H1 (cell line): ENCODE measurements around the gene KRT32. TPM values are rescaled to one million over a fixed set of nuclear protein-coding genes. Genes with fewer than 3 reads are reported as not detected.

Experiments used
- CTCF ChIA-PET: fragments of 300-600 bp; sonication (Branson Sonifier 250); formaldehyde crosslinking; loops from one replicate; lab custom pipeline; 2021; ENCODE audit not compliant: partially characterized antibody; lab: Charles Lee
- POLR2A ChIA-PET: fragments of 300-600 bp; sonication (Branson Sonifier 250); formaldehyde crosslinking; loops from one replicate; lab custom pipeline; 2021; ENCODE audit warnings: inconsistent platforms; ENCODE audit not compliant: partially characterized antibody; lab: Charles Lee
- DNase-seq, 2 experiments: peaks; one replicate each; pipeline versions ENCODE4 v3.0.0 to v3.0.0-alpha.2; 2010 to 2022; ENCODE audit warnings: low spot score in 2 of 2, low read depth in 1 of 2, mixed read lengths in 1 of 2
- FAIRE-seq: peaks from 2 replicates; lab custom pipeline; 2011; peaks lifted over from hg19 to GRCh38; lab: Jason Lieb, UNC
- H2AFZ ChIP-seq: 2 replicates; pipeline ENCODE4 v1.8.1; 2012; ENCODE audit warnings: low read length, inconsistent platforms
- H2AK5ac ChIP-seq: 2 replicates; pipeline ENCODE4 v1.6.1; 2013; ENCODE audit warnings: low read depth, low read length
- H2BK120ac ChIP-seq: replicated peaks from 2 replicates; pipeline ENCODE3; 2013; ENCODE audit warnings: low read depth, low read length, inconsistent platforms
- H2BK12ac ChIP-seq: 2 replicates; pipeline ENCODE4 v1.6.1; 2013; ENCODE audit warnings: low read depth, low read length
- H2BK15ac ChIP-seq: 2 replicates; pipeline ENCODE4 v1.6.1; 2013; ENCODE audit warnings: low read length
- H2BK20ac ChIP-seq: 2 replicates; pipeline ENCODE4 v1.6.1; 2013; ENCODE audit warnings: low read length
- H2BK5ac ChIP-seq: 2 replicates; pipeline ENCODE4 v1.6.1; 2013; ENCODE audit warnings: low read depth, low read length
- H3K14ac ChIP-seq: 2 replicates; pipeline ENCODE4 v1.6.1; 2013; ENCODE audit warnings: inconsistent platforms; ENCODE audit not compliant: insufficient read length
- H3K18ac ChIP-seq: 2 replicates; pipeline ENCODE4 v1.6.1; 2013; ENCODE audit warnings: low read length; ENCODE audit errors: extremely low read depth
- H3K23ac ChIP-seq: 2 replicates; pipeline ENCODE4 v1.6.1; 2013; ENCODE audit warnings: inconsistent platforms; ENCODE audit not compliant: insufficient read length
- H3K23me2 ChIP-seq: 2 replicates; pipeline ENCODE4 v1.6.1; 2013; ENCODE audit warnings: low read depth, low read length
- H3K27ac ChIP-seq: 2 replicates; pipeline ENCODE4 v1.6.1; 2011; ENCODE audit warnings: low read depth, low read length, inconsistent platforms
- H3K27me3 ChIP-seq, 4 experiments: replicated peaks in 1 of 4; 1 replicate in 1 of 4; 2 replicates in 3 of 4; pipeline versions ENCODE4 v1.6.1 to v1.8.1; 2011 to 2013; ENCODE audit warnings: low read length in 3 of 4, mild to moderate bottlenecking in 3 of 4, inconsistent platforms in 2 of 4, mixed read lengths in 2 of 4, moderate library complexity in 1 of 4; ENCODE audit not compliant: control insufficient read depth in 3 of 4, insufficient read depth in 3 of 4; ENCODE audit errors: extremely low read depth in 1 of 4
- H3K36me3 ChIP-seq, 4 experiments: 2 replicates each; pipeline versions ENCODE4 v1.6.1 to v1.8.1; 2011 to 2013; ENCODE audit warnings: mild to moderate bottlenecking in 4 of 4, low read length in 3 of 4, moderate library complexity in 2 of 4, control low read depth in 1 of 4, inconsistent platforms in 1 of 4; ENCODE audit not compliant: insufficient read depth in 4 of 4, control insufficient read depth in 2 of 4
- H3K4ac ChIP-seq: replicated peaks from 2 replicates; pipeline ENCODE3; 2013; ENCODE audit warnings: low read length, low read depth, mixed read lengths, inconsistent platforms; ENCODE audit not compliant: insufficient read length
- H3K4me1 ChIP-seq, 4 experiments: replicated peaks in 1 of 4; 1 replicate in 1 of 4; 2 replicates in 3 of 4; pipeline versions ENCODE4 v1.6.1 to v1.8.1; 2011 to 2013; ENCODE audit warnings: low read length in 3 of 4, inconsistent platforms in 2 of 4, mixed read lengths in 1 of 4; ENCODE audit not compliant: insufficient read depth in 4 of 4, control insufficient read depth in 3 of 4
- H3K4me2 ChIP-seq, 2 experiments: 2 replicates each; pipeline versions ENCODE4 v1.6.1 to v1.8.1; 2011 to 2013; ENCODE audit warnings: low read depth in 2 of 2, low read length in 2 of 2, control low read depth in 1 of 2, inconsistent platforms in 1 of 2, mild to moderate bottlenecking in 1 of 2; ENCODE audit not compliant: insufficient read depth in 1 of 2
- H3K4me3 ChIP-seq, 4 experiments: fragments of 200-600, 300-600 bp in 1 of 4; sonication (generic), shearing (Covaris generic), sonication (Bioruptor Twin) in 1 of 4; 2 replicates each; pipeline versions ENCODE4 v1.5.1 to v1.8.1; 2011 to 2016; ENCODE audit warnings: low read length in 4 of 4, low read depth in 3 of 4, control low read depth in 2 of 4, inconsistent platforms in 2 of 4, mild to moderate bottlenecking in 2 of 4, mixed read lengths in 1 of 4, moderate library complexity in 1 of 4; ENCODE audit not compliant: insufficient read depth in 2 of 4; ENCODE audit errors: extremely low read depth in 1 of 4
- H3K56ac ChIP-seq: replicated peaks from 2 replicates; pipeline ENCODE3; 2013; ENCODE audit warnings: low read depth, mild to moderate bottlenecking, mixed read lengths, low read length, inconsistent platforms; ENCODE audit not compliant: insufficient read length
- H3K79me1 ChIP-seq: 2 replicates; pipeline ENCODE4 v1.6.1; 2013; ENCODE audit warnings: low read depth, low read length, control low read depth
- H3K79me2 ChIP-seq, 2 experiments: 2 replicates each; pipeline versions ENCODE4 v1.6.1 to v1.8.1; 2012 to 2013; ENCODE audit warnings: low read length in 2 of 2, mild to moderate bottlenecking in 2 of 2, inconsistent platforms in 1 of 2; ENCODE audit not compliant: insufficient read depth in 2 of 2, control insufficient read depth in 1 of 2
- H3K9ac ChIP-seq, 4 experiments: replicated peaks in 1 of 4; 1 replicate in 1 of 4; 2 replicates in 3 of 4; pipeline versions ENCODE4 v1.6.1 to v1.8.1; 2011 to 2013; ENCODE audit warnings: low read depth in 3 of 4, low read length in 3 of 4, control low read depth in 2 of 4, mild to moderate bottlenecking in 2 of 4, moderate library complexity in 2 of 4, inconsistent platforms in 1 of 4; ENCODE audit errors: extremely low read depth in 1 of 4
- H3K9me3 ChIP-seq, 2 experiments: 2 replicates each; pipeline versions ENCODE4 v1.6.1 to v1.8.1; 2012 to 2013; ENCODE audit warnings: mild to moderate bottlenecking in 2 of 2, moderate library complexity in 2 of 2, control low read depth in 1 of 2, inconsistent platforms in 1 of 2, low read depth in 1 of 2, low read length in 1 of 2, mixed read lengths in 1 of 2; ENCODE audit not compliant: insufficient read depth in 2 of 2
- H4K20me1 ChIP-seq, 2 experiments: replicated peaks in 1 of 2; 2 replicates each; pipeline versions ENCODE3 to v1.8.1; 2011 to 2013; ENCODE audit warnings: inconsistent platforms in 2 of 2, low read length in 2 of 2, mild to moderate bottlenecking in 1 of 2; ENCODE audit not compliant: insufficient read depth in 2 of 2, control insufficient read depth in 1 of 2
- H4K5ac ChIP-seq: 2 replicates; pipeline ENCODE4 v1.6.1; 2013; ENCODE audit warnings: low read length, low read depth, mixed read lengths, inconsistent platforms; ENCODE audit not compliant: insufficient read length
- H4K8ac ChIP-seq: 2 replicates; pipeline ENCODE4 v1.8.0; 2013; ENCODE audit warnings: mild to moderate bottlenecking, moderate library complexity, low read length, inconsistent platforms; ENCODE audit not compliant: insufficient read depth; ENCODE audit errors: extremely low read depth
- H4K91ac ChIP-seq: replicated peaks from 2 replicates; pipeline ENCODE3; 2013; ENCODE audit warnings: low read length, mixed read lengths, inconsistent platforms; ENCODE audit not compliant: insufficient read length
- CBX8 ChIP-seq: fragments of 300-800, 300-1000 bp; sonication (generic); IDR thresholded peaks from 2 replicates; pipeline ENCODE4 v1.7.1; 2016; ENCODE audit warnings: low read depth, low read length, borderline replicate concordance
- MAX ChIP-seq: IDR thresholded peaks from 2 replicates; pipeline ENCODE4 v1.6.1; 2012; ENCODE audit warnings: inconsistent platforms
- PHF8 ChIP-seq: fragments of 200-600 bp; sonication (generic); conservative IDR thresholded peaks from 2 replicates; pipeline ENCODE4 v1.7.1; 2012; ENCODE audit warnings: low read depth, mild to moderate bottlenecking, inconsistent platforms, low read length, moderate library complexity
- RAD21 ChIP-seq, 2 experiments: IDR thresholded peaks in 1 of 2; conservative IDR thresholded peaks in 1 of 2; 2 replicates each; pipeline ENCODE4 v1.6.1; 2011; ENCODE audit warnings: low read depth in 2 of 2, low read length in 2 of 2, improper control_type of control experiment in 1 of 2, inconsistent platforms in 1 of 2, mild to moderate bottlenecking in 1 of 2, moderate library complexity in 1 of 2
- RBBP5 ChIP-seq: IDR thresholded peaks from 2 replicates; pipeline ENCODE4 v1.7.1; 2012; ENCODE audit warnings: low read depth, mild to moderate bottlenecking, inconsistent platforms, low read length, moderate library complexity, borderline replicate concordance
- WGBS, 2 experiments: shearing (Covaris generic) in 1 of 2; methylation state at CpG; one replicate each; pipeline versions ENCODE4 v1.1.6 to v1.1.7; 2013 to 2015; ENCODE audit warnings: low lambda C conversion rate in 2 of 2, mixed read lengths in 2 of 2, inconsistent platforms in 1 of 2, low coverage in 1 of 2, missing lambda C conversion rate in 1 of 2; ENCODE audit not compliant: insufficient replicate concordance in 2 of 2, insufficient coverage in 1 of 2, insufficient read length in 1 of 2; ENCODE audit errors: extremely low coverage in 1 of 2, missing lambda C conversion rate in 1 of 2; 5-methylcytosine and 5-hydroxymethylcytosine counted together
- polyA plus RNA-seq, 7 experiments: library from polyadenylated mRNA; depleted of rRNA in 3 of 7; stranded (reverse) in 5 of 7; unstranded in 2 of 7; fragments of >200 nt in 5 of 7; fragments of 200-250 nt in 2 of 7; gene quantifications; 1 replicate in 5 of 7; 2 replicates in 1 of 7; 4 replicates in 1 of 7; pipeline versions ENCODE4 v1.2.1 to v1.2.3, GENCODE V29; 2011 to 2013; ENCODE audit warnings: missing spikeins in 2 of 7, mixed read lengths in 2 of 7
- total RNA-seq: library from RNA; stranded (reverse); fragmentation: NEBNext Ultra II Directional; extraction: Animal tissue kit (Norgen Biotek cat#: 25700); gene quantifications from 2 replicates; pipeline ENCODE4 v1.2.1, GENCODE V29; 2021
- TF ChIP-seq, protein P1 (sequence below): IDR thresholded peaks from 2 replicates; pipeline ENCODE4 v1.6.1; 2012; ENCODE audit warnings: inconsistent platforms
- TF ChIP-seq, protein P2 (sequence below), 3 experiments: IDR thresholded peaks; 1 replicate in 2 of 3; 2 replicates in 1 of 3; pipeline versions ENCODE4 v1.5.1 to v1.6.1; 2011; ENCODE audit warnings: low read length in 3 of 3, mild to moderate bottlenecking in 3 of 3, inconsistent platforms in 2 of 3, low read depth in 1 of 3, moderate library complexity in 1 of 3; ENCODE audit not compliant: insufficient read depth in 1 of 3; ENCODE audit errors: control extremely low read depth in 1 of 3

The KRT32 gene
- total and polyA plus RNA-seq, 2 of the 8 experiments (the other 6 are each of a cell fraction or from before 2014, with no cell fraction given) = not detected

DNA sequence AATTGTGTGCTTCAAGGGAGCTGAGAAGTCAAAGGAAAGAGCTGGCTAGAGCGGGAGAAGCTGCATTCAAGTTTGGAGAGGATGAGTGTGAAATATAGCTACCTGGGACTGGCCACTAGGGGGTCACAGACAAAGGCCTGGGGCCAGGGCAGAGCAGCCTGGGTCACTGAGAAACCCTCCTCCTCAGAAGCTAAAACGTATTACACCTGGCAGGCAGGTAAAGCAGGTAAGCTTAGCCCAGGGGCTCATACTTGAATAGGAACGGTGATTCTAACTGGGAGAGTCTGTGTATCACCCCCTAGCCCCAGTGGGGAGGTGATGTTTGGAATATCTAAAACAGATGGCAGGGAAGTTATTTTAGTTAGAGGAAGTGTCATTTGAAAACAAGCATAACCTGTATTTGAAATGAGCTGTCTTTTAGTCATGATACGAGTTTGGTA, 49.6 kb downstream of the KRT32 start:
- H3K4me2 ChIP-seq = no peak overlapping the region
- no peak overlapping the region for H3K56ac ChIP-seq
- no peak overlapping the region for H3K9ac ChIP-seq
- POLR2A ChIA-PET = no interaction called here
- TF ChIP-seq, protein P1, sequence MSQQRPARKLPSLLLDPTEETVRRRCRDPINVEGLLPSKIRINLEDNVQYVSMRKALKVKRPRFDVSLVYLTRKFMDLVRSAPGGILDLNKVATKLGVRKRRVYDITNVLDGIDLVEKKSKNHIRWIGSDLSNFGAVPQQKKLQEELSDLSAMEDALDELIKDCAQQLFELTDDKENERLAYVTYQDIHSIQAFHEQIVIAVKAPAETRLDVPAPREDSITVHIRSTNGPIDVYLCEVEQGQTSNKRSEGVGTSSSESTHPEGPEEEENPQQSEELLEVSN = peak; percentile 58; the same call in 1 of the 2 replicates
- TF ChIP-seq PHF8 = no peak
- no peak for TF ChIP-seq CBX8
- TF ChIP-seq MAX = peak; percentile 23; the same call in 1 of the 2 replicates
- no peak for TF ChIP-seq RBBP5
- peak; percentile 59 to 68 for TF ChIP-seq RAD21 (IDR thresholded peaks at IDR 0.05 in 1 of 2, conservative IDR thresholded peaks at IDR 0.05 in 1 of 2; ENCODE audit: low read depth in 2 of 2, low read length in 2 of 2)
- TF ChIP-seq, protein P2, sequence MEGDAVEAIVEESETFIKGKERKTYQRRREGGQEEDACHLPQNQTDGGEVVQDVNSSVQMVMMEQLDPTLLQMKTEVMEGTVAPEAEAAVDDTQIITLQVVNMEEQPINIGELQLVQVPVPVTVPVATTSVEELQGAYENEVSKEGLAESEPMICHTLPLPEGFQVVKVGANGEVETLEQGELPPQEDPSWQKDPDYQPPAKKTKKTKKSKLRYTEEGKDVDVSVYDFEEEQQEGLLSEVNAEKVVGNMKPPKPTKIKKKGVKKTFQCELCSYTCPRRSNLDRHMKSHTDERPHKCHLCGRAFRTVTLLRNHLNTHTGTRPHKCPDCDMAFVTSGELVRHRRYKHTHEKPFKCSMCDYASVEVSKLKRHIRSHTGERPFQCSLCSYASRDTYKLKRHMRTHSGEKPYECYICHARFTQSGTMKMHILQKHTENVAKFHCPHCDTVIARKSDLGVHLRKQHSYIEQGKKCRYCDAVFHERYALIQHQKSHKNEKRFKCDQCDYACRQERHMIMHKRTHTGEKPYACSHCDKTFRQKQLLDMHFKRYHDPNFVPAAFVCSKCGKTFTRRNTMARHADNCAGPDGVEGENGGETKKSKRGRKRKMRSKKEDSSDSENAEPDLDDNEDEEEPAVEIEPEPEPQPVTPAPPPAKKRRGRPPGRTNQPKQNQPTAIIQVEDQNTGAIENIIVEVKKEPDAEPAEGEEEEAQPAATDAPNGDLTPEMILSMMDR (IDR thresholded peaks at IDR 0.05; ENCODE audit: control extremely low read depth in 1 of 3, insufficient read depth in 1 of 3, low read depth in 1 of 3, low read length in 3 of 3) = peak; percentile 66 to 84 (median 71)
- TF ChIP-seq, all 59 proteins: peak for 4
- H3K79me2 ChIP-seq = no peaks in the 10 kb centered on the region
- no peak overlapping the region for H4K91ac ChIP-seq
- H3K18ac ChIP-seq = no peak overlapping the region
- H2BK120ac ChIP-seq = no peak overlapping the region
- H3K27ac ChIP-seq = no peak overlapping the region
- H2BK20ac ChIP-seq = no peak overlapping the region
- H3K4me3 ChIP-seq = no peak overlapping the region
- no peak overlapping the region for H3K14ac ChIP-seq
- H3K9me3 ChIP-seq = no peaks in the 10 kb centered on the region
- no peak overlapping the region for H2AFZ ChIP-seq
- H2BK15ac ChIP-seq = no peak overlapping the region; the same call in 1 of the 2 replicates
- peak in 1 of 2 experiments; percentile 51 for DNase-seq
- H3K23ac ChIP-seq = no peak overlapping the region
- H3K36me3 ChIP-seq = no peaks in the 10 kb centered on the region
- H3K4me1 ChIP-seq = peaks cover 0 to 7% (median 0%) of the 10 kb centered on the region in 4 experiments; a peak in 4 of 7 replicates
- no peak overlapping the region for H4K5ac ChIP-seq
- H3K27me3 ChIP-seq = no peaks in the 10 kb centered on the region; a peak in 2 of 7 replicates
- H2AK5ac ChIP-seq = no peak overlapping the region
- peak; percentile 81 for FAIRE-seq
- H2BK12ac ChIP-seq = no peak overlapping the region
- no peaks in the 10 kb centered on the region for H3K79me1 ChIP-seq
- H2BK5ac ChIP-seq = no peak overlapping the region
- no peak overlapping the region for H3K4ac ChIP-seq
- H4K20me1 ChIP-seq = no peaks in the 10 kb centered on the region
- 32% methylated on average over 4 of the region's 4 CpGs; no CpG with 5 or more reads in 1 of the 2 experiments for WGBS, 2 experiments
- H3K23me2 ChIP-seq = no peaks in the 10 kb centered on the region
- H4K8ac ChIP-seq = no peak overlapping the region
- CTCF ChIA-PET = interaction anchor here (0.8 to 3.8 kb wide), 42 partner anchors 9 to 562 kb away, joined by 3 to 51 read pairs (median 4); partner anchors contain the start of genes KRT19, KRT33B and KRT38
